PC-3 (cell line): ENCODE results near the gene ZNF831. TPM values are rescaled to one million over a fixed set of nuclear protein-coding genes. Genes with fewer than 3 reads are reported as not detected.

Experiments
- ATAC-seq: fragments of 200-7000 bp; cut with Tn5 transposase; 2 replicates; pipeline ENCODE4 v1.9.1; 2020; ENCODE audit warnings: mild to moderate bottlenecking, moderate library complexity
- BruUV-seq: library from RNA; stranded (reverse); fragments of 400-500 nt; replicated peaks from 2 replicates; lab custom pipeline; 2021; lab: Mats Ljungman, UMichigan
- CTCF ChIA-PET: fragments of 300-600 bp; sonication (Branson Sonifier 250); formaldehyde crosslinking; loops from one replicate; lab custom pipeline; 2022; ENCODE audit warnings: antibody characterized with exemption; lab: Charles Lee
- POLR2A ChIA-PET: fragments of 300-600 bp; sonication (Branson Sonifier 250); formaldehyde crosslinking; loops from one replicate; lab custom pipeline; 2022; ENCODE audit warnings: antibody characterized with exemption; ENCODE audit not compliant: unreplicated experiment; lab: Charles Lee
- DNase-seq: peaks from one replicate; pipeline ENCODE4 v3.0.0-alpha.2; 2015
- H2AFZ ChIP-seq: fragments of 300-600 bp; sonication (generic); 2 replicates; pipeline ENCODE4 v1.6.0; 2016; ENCODE audit warnings: antibody characterized with exemption, low read length
- H3F3A ChIP-seq: fragments of 300-600 bp; sonication (generic); one replicate; pipeline ENCODE4 v1.6.0; 2017; ENCODE audit warnings: antibody characterized with exemption, low read length, control low read depth, mild to moderate bottlenecking; ENCODE audit not compliant: unreplicated experiment
- H3K27ac ChIP-seq: fragments of 300-600 bp; sonication (generic); 2 replicates; pipeline ENCODE4 v1.5.1; 2016; ENCODE audit warnings: mild to moderate bottlenecking, low read length
- H3K27me3 ChIP-seq: fragments of 300-600 bp; sonication (generic); 2 replicates; pipeline ENCODE4 v1.6.1; 2016; ENCODE audit warnings: low read length, mixed read lengths
- H3K36me3 ChIP-seq: fragments of 300-600 bp; sonication (generic); 2 replicates; pipeline ENCODE4 v1.6.1; 2016; ENCODE audit warnings: low read depth, mixed run types, low read length, mixed read lengths
- H3K4me1 ChIP-seq: fragments of 300-600 bp; sonication (generic); 2 replicates; pipeline ENCODE4 v1.5.1; 2016; ENCODE audit warnings: low read length; ENCODE audit not compliant: insufficient read depth
- H3K4me2 ChIP-seq: fragments of 300-600 bp; sonication (generic); 2 replicates; pipeline ENCODE4 v1.6.0; 2016; ENCODE audit warnings: low read length
- H3K4me3 ChIP-seq: fragments of 300-600 bp; sonication (generic); 2 replicates; pipeline ENCODE4 v1.5.1; 2016; ENCODE audit warnings: mild to moderate bottlenecking, low read length, mixed read lengths
- H3K79me2 ChIP-seq: fragments of 300-600 bp; sonication (generic); 2 replicates; pipeline ENCODE4 v1.6.1; 2017; ENCODE audit warnings: low read length, mixed read lengths
- H3K9ac ChIP-seq: fragments of 300-600 bp; sonication (generic); 2 replicates; pipeline ENCODE4 v1.6.0; 2016; ENCODE audit warnings: mild to moderate bottlenecking, low read length
- H3K9me2 ChIP-seq: fragments of 300-600 bp; sonication (generic); replicated peaks from 2 replicates; pipeline ENCODE4 v1.6.1; 2016; ENCODE audit warnings: mixed run types, low read length, mixed read lengths
- H3K9me3 ChIP-seq: fragments of 300-600 bp; sonication (generic); 2 replicates; pipeline ENCODE4 v1.6.1; 2016; ENCODE audit warnings: low read length, mixed read lengths
- H4K20me1 ChIP-seq: fragments of 300-600 bp; sonication (generic); 2 replicates; pipeline ENCODE4 v1.6.1; 2016; ENCODE audit warnings: low read length, mixed read lengths
- CTCF ChIP-seq: fragments of 300-600 bp; sonication (generic); conservative IDR thresholded peaks from 2 replicates; pipeline ENCODE4 v1.5.1; 2017; ENCODE audit warnings: antibody characterized with exemption, low read depth, mild to moderate bottlenecking, low read length
- EZH2 ChIP-seq: fragments of 300-600 bp; sonication (generic); IDR thresholded peaks from one replicate; pipeline ENCODE4 v1.6.1; 2017; ENCODE audit warnings: antibody characterized with exemption, mild to moderate bottlenecking, low read length; ENCODE audit not compliant: unreplicated experiment
- EZH2phosphoT487 ChIP-seq: fragments of 300-600 bp; sonication (generic); IDR thresholded peaks from 2 replicates; pipeline ENCODE4 v1.6.1; 2018; ENCODE audit warnings: mild to moderate bottlenecking, antibody characterized with exemption, low read length, borderline replicate concordance
- intact Hi-C: fragments of 100-400 bp; cut with micrococcal nuclease; formaldehyde crosslinking; loops from 2 replicates; pipeline ENCODE4 v1.9.0; 2023
- total RNA-seq: library from RNA; depleted of rRNA; stranded (reverse); fragments of >200 nt; gene quantifications from 2 replicates; pipeline ENCODE4 v1.2.3, GENCODE V29; 2014

ZNF831 gene
- total RNA-seq, 1 experiment from 2014 or later, result not detected

GRCh38 chr20:59124296-59125029, 39.2 kb upstream of the ZNF831 start:
- H4K20me1 ChIP-seq, result no peaks in the 10 kb centered on the region
- H3K9ac ChIP-seq, result no peak overlapping the region
- no peaks in the 10 kb centered on the region for H3K79me2 ChIP-seq
- no peaks in the 10 kb centered on the region for H3K4me1 ChIP-seq
- peaks cover 87% of the 10 kb centered on the region for H3K27me3 ChIP-seq
- H3F3A ChIP-seq, result no peaks in the 10 kb centered on the region
- H3K27ac ChIP-seq, result no peak overlapping the region
- no peaks in the 10 kb centered on the region for H3K9me3 ChIP-seq
- H3K9me2 ChIP-seq, result no peaks in the 10 kb centered on the region
- H3K4me2 ChIP-seq, result no peak overlapping the region
- POLR2A ChIA-PET, result no interaction called here
- no peak overlapping the region for H2AFZ ChIP-seq
- ATAC-seq (no peak), DNase-seq (no peak)
- TF ChIP-seq EZH2 (no peak), CTCF (no peak), EZH2phosphoT487 (no peak)
- CTCF ChIA-PET, result no interaction called here
- H3K4me3 ChIP-seq, result no peak overlapping the region
- no peaks in the 10 kb centered on the region for H3K36me3 ChIP-seq
- intact Hi-C loops, result no loop called here
- no TSS peak for BruUV-seq

- TF ChIP-seq EZH2phosphoT487 (no peak), CTCF (no peak), EZH2 (no peak)
- Histone ChIP-seq H3K9ac (no peak overlapping the region), H3K4me2 (no peak overlapping the region), H3F3A (no peaks in the 10 kb centered on the region), H4K20me1 (no peaks in the 10 kb centered on the region), H3K9me3 (no peaks in the 10 kb centered on the region), H3K27me3 (peaks cover 87% of the 10 kb centered on the region), H3K4me3 (no peak overlapping the region), H2AFZ (no peak overlapping the region), H3K36me3 (no peaks in the 10 kb centered on the region), H3K4me1 (no peaks in the 10 kb centered on the region), H3K27ac (no peak overlapping the region), H3K79me2 (no peaks in the 10 kb centered on the region), H3K9me2 (no peaks in the 10 kb centered on the region)
- BruUV-seq, result no TSS peak
- intact Hi-C loops, result no loop called here
- ChIA-PET CTCF (no interaction called here), POLR2A (no interaction called here)
- ATAC-seq (no peak), DNase-seq (no peak)
Observed at GRCh38 chr20:59125332-59125731, 38.3 kb upstream of the ZNF831 start.

GRCh38 chr20:59125836-59126235, 37.8 kb upstream of the ZNF831 start:
- TF ChIP-seq EZH2phosphoT487 (no peak), CTCF (no peak), EZH2 (no peak)
- Histone ChIP-seq H3K36me3 (no peaks in the 10 kb centered on the region), H3K4me3 (no peak overlapping the region), H3K9me3 (no peaks in the 10 kb centered on the region), H3K79me2 (no peaks in the 10 kb centered on the region), H3K27ac (no peak overlapping the region), H3F3A (no peaks in the 10 kb centered on the region), H3K9ac (no peak overlapping the region), H3K4me1 (no peaks in the 10 kb centered on the region), H3K9me2 (no peaks in the 10 kb centered on the region), H4K20me1 (no peaks in the 10 kb centered on the region), H3K4me2 (no peak overlapping the region), H3K27me3 (peaks cover 86% of the 10 kb centered on the region), H2AFZ (no peak overlapping the region)
- DNase-seq (no peak), ATAC-seq (no peak)
- CTCF ChIA-PET, result no interaction called here
- POLR2A ChIA-PET, result no interaction called here
- intact Hi-C loops, result no loop called here
- no TSS peak for BruUV-seq
